HTERT RPE-1 (cell line): ENCODE measurements around the gene HKDC1.
"Not testable (repeated sequence)": the region's sequence is repeated elsewhere in the genome, so short reads cannot be mapped to it uniquely, and the experiment has no call there.

Experiments used
- in situ Hi-C: fragments of 300-500 bp; cut with MboI; formaldehyde crosslinking; loops from 4 replicates; pipeline ENCODE4 v1.14.3; 2020; ENCODE audit warnings: low sequenced_read_pairs

The HKDC1 gene

GRCh38 chr10:69241575-69241974, 21.4 kb downstream of the HKDC1 start:
- in situ Hi-C loops = loop anchor here (25.0 kb wide), 1 partner anchor 146 kb away; no protein-coding TSS in a partner anchor

GRCh38 chr10:69242040-69242851, 22.1 kb downstream of the HKDC1 start:
- in situ Hi-C loops = loop anchor here (25.0 kb wide), 1 partner anchor 145 kb away; no protein-coding TSS in a partner anchor

GRCh38 chr10:69242852-69243212, 22.7 kb downstream of the HKDC1 start:
- in situ Hi-C loops = loop anchor here (25.0 kb wide), 1 partner anchor 144 kb away; no protein-coding TSS in a partner anchor

- in situ Hi-C loops = loop anchor here (25.0 kb wide), 1 partner anchor 143 kb away; no protein-coding TSS in a partner anchor
Observed at GRCh38 chr10:69243817-69244216, 23.7 kb downstream of the HKDC1 start.

DNA sequence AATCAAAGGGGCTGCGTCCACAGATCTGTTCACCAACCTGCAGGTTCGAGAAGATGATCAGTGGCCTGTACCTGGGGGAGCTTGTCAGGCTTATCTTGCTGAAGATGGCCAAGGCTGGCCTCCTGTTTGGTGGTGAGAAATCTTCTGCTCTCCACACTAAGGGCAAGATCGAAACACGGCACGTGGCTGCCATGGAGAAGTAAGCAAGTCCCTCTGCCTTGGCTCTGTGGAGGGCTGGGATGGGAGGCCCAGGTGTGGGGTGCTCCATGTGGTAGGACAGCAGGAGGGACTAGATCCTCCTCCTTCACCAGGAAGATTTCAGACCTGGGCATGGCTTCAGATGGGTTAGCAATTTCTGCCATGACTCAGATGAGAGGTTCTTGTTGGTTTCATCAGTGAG, 25.9 kb downstream of the HKDC1 start:
- in situ Hi-C loops = loop anchor here (25.0 kb wide), 1 partner anchor 141 kb away; no protein-coding TSS in a partner anchor

DNA sequence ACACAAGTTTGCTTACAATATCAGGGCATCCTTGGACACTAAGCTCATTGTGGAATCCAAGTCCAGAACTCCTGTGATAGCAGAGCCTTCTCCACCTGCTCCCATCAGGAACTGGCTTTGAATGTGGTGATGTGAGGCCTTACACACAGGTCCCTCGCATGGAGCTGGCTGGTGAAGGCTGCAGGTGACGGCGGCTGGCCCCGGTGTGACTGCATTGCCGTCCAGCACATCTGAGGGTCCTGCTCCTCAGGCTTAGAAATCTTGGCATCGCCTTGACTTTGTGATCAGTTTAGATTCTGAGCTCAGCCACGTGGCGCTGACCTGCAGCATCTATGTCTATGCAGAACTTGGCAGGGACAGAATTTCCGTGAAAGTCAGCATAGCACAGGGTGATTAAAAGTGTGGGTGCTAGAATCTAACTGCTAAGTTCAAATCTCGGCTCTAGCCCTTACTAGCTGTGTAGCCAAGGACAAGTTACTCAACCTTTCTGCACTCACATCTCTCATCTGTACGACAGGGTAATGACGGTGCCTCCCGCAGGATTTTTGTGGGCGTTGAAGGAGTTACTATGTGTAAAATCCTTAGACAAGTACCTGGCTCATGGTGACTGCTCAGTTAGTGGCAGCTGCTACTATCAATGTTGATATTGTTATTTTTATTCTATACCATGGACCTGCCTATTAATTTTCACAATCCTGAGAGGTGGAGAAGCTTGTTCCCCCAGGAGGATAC, 26.6 kb downstream of the HKDC1 start:
- in situ Hi-C loops = loop anchor here (25.0 kb wide), 1 partner anchor 141 kb away; no protein-coding TSS in a partner anchor

DNA sequence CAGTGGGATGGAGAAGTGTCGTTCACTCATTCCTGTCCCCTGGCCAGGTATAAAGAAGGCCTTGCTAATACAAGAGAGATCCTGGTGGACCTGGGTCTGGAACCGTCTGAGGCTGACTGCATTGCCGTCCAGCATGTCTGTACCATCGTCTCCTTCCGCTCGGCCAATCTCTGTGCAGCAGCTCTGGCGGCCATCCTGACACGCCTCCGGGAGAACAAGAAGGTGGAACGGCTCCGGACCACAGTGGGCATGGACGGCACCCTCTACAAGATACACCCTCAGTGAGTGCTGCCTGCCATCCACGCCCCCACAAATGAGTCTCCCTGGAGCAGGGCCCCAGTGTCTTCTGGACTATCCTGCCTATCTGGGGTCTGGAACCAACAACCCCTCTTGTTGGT, 27.2 kb downstream of the HKDC1 start:
- in situ Hi-C loops = loop anchor here (25.0 kb wide), 1 partner anchor 140 kb away; no protein-coding TSS in a partner anchor

DNA sequence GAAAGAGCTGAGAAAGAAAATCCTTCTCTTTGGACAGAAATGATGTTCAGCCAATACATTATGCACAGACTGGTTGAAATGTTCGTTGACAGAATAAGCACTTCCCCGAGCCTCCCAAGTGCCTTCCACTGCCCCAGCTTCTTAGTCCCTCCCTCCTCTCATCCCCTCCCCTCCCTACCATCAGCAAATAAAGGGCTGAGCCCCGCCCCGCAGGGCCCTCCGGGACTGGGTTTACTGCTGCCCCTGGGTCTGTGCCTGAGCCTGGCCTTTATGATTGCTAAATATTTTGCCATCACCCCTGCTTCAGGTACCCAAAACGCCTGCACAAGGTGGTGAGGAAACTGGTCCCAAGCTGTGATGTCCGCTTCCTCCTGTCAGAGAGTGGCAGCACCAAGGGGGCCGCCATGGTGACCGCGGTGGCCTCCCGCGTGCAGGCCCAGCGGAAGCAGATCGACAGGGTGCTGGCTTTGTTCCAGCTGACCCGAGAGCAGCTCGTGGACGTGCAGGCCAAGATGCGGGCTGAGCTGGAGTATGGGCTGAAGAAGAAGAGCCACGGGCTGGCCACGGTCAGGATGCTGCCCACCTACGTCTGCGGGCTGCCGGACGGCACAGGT, 28.1 kb downstream of the HKDC1 start:
- in situ Hi-C loops = loop anchor here (25.0 kb wide), 1 partner anchor 139 kb away; no protein-coding TSS in a partner anchor

DNA sequence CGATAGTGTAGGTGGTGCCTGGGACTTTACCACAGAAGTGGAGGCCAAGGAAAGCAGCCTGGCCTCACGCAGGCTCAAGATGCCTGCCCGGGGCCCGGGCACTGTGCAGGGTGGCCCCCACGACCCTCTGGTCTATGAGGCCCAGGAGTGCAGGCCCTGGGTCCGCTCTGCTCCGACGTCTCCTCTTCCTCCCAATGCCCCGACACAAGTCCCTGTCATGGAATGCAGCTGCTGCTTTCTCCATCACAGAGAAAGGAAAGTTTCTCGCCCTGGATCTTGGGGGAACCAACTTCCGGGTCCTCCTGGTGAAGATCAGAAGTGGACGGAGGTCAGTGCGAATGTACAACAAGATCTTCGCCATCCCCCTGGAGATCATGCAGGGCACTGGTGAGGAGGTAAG, 29.9 kb downstream of the HKDC1 start:
- in situ Hi-C loops = no loop called here

DNA sequence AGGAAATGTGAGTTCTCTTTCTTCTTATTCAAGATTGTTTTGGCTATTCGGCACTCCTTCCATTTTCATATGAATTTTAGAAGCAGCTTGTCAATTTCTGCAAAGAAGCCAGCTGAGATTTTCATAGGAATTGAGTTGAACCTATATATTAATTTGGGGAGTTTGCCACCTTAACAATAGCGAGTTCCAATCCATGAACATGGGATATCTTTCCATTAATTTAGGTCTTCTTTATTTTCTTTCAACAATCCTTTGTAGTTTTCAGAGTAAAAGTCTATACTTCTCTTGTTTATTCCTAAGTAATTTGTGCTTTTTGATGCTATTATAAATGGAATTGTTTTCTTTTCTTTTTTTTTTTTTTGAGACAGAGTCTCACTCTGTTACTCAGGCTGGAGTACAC, 31.3 kb downstream of the HKDC1 start:
- in situ Hi-C loops = not testable (repeated sequence)

- in situ Hi-C loops = no loop called here
Observed at GRCh38 chr10:69253171-69253570, 33.0 kb downstream of the HKDC1 start.

GRCh38 chr10:69254877-69255276, 34.7 kb downstream of the HKDC1 start:
- in situ Hi-C loops = no loop called here

GRCh38 chr10:69259547-69260243, 39.6 kb downstream of the HKDC1 start:
- in situ Hi-C loops = no loop called here

DNA sequence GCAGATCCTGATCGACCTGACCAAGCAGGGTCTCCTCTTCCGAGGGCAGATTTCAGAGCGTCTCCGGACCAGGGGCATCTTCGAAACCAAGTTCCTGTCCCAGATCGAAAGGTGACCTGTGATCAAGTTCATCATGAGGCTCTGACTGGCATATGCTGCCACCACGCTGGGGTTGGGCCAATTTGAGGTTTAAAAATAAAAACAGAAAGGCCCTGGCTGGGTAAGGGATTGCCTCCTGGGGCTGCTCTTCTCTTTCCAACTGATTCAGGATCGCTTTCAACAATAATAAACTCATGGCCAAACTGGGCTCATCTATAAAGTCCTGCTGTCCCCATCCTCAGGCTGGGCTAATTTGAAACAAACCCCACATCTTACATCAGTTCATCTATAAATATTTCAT, 41.1 kb downstream of the HKDC1 start:
- in situ Hi-C loops = no loop called here

- in situ Hi-C loops = no loop called here
Observed at GRCh38 chr10:69262292-69262751, 42.2 kb downstream of the HKDC1 start.

GRCh38 chr10:69265521-69265920, 45.4 kb downstream of the HKDC1 start:
- in situ Hi-C loops = no loop called here

- in situ Hi-C loops = no loop called here
Observed at GRCh38 chr10:69268761-69269416, 48.8 kb downstream of the HKDC1 start.

- in situ Hi-C loops = no loop called here
Observed at GRCh38 chr10:69269761-69270160, 49.6 kb downstream of the HKDC1 start.

GRCh38 chr10:69270990-69271389, 50.9 kb downstream of the HKDC1 start:
- in situ Hi-C loops = no loop called here

DNA sequence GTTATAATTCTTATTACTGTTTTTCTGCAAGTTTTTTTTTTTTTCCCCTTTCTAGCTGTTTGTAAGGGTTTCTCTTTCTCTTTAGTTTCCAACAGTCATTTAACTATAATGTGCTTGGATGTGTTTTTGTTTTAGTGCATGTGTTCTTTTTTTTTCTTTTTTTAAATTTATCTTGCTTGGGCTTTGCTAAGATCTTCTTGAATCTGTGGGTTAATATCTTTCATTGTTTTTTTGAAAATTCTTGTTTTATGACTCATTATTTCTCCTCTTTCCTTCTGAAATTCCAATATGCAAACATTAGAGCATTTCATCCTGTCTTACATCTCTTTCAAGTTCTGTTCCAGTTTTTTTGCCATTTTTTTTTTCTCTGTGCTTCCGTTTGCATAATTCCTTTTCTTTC, 52.5 kb downstream of the HKDC1 start:
- in situ Hi-C loops = no loop called here
